PC-9 (cell line): Measurements from ENCODE around the gene SAXO2. TPM values are rescaled to one million over a fixed set of nuclear protein-coding genes. Genes with fewer than 3 reads are reported as not detected.
"Not testable (repeated sequence)": the region's sequence is repeated elsewhere in the genome, so short reads cannot be mapped to it uniquely, and the experiment has no call there.

Experiments
- Bru-seq: library from RNA; stranded (reverse); fragments of 400-500 nt; gene quantifications from one replicate; lab custom pipeline; 2021; lab: Mats Ljungman, UMichigan
- BruChase-seq, 2 experiments: library from RNA; stranded (reverse); fragments of 400-500 nt; gene quantifications; one replicate each; lab custom pipeline; 2021; lab: Mats Ljungman, UMichigan
- BruUV-seq: library from RNA; stranded (reverse); fragments of 400-500 nt; replicated peaks from 2 replicates; lab custom pipeline; 2021; lab: Mats Ljungman, UMichigan
- CTCF ChIA-PET: fragments of 300-600 bp; sonication (Branson Sonifier 250); formaldehyde crosslinking; loops from one replicate; lab custom pipeline; 2022; ENCODE audit warnings: antibody characterized with exemption; lab: Charles Lee
- POLR2A ChIA-PET: fragments of 300-600 bp; sonication (Branson Sonifier 250); formaldehyde crosslinking; loops from one replicate; lab custom pipeline; 2022; ENCODE audit warnings: antibody characterized with exemption; ENCODE audit not compliant: unreplicated experiment; lab: Charles Lee
- DNase-seq, 2 experiments: peaks; one replicate each; pipeline versions ENCODE4 v3.0.0 to v3.0.0-alpha.2; 2015 to 2022; ENCODE audit warnings: mixed read lengths in 1 of 2
- H2AFZ ChIP-seq: fragments of 200-600 bp; sonication (generic); 2 replicates; pipeline ENCODE4 v1.8.1; 2017; ENCODE audit warnings: antibody characterized with exemption
- H3F3A ChIP-seq: fragments of 200-600 bp; sonication (generic); 2 replicates; pipeline ENCODE4 v1.8.1; 2017; ENCODE audit warnings: antibody characterized with exemption, mild to moderate bottlenecking, low read depth; ENCODE audit not compliant: insufficient read depth
- H3K27ac ChIP-seq: fragments of 200-600 bp; sonication (generic); 2 replicates; pipeline ENCODE4 v1.6.1; 2016; ENCODE audit warnings: mixed run types
- H3K27me3 ChIP-seq: fragments of 200-600 bp; sonication (generic); 2 replicates; pipeline ENCODE4 v1.6.1; 2016; ENCODE audit warnings: low read depth, mixed run types; ENCODE audit not compliant: insufficient read depth
- H3K36me3 ChIP-seq: fragments of 200-600 bp; sonication (generic); 2 replicates; pipeline ENCODE4 v1.6.1; 2016; ENCODE audit warnings: low read depth, mixed run types
- H3K4me1 ChIP-seq: fragments of 200-600 bp; sonication (generic); replicated peaks from 2 replicates; pipeline ENCODE4 v1.6.1; 2016; ENCODE audit warnings: mixed run types; ENCODE audit not compliant: insufficient read depth
- H3K4me2 ChIP-seq: fragments of 200-600 bp; sonication (generic); 2 replicates; pipeline ENCODE4 v1.6.1; 2017; ENCODE audit warnings: mixed run types
- H3K4me3 ChIP-seq: fragments of 200-600 bp; sonication (generic); 2 replicates; pipeline ENCODE4 v1.6.1; 2016; ENCODE audit warnings: mixed run types
- H3K79me2 ChIP-seq: fragments of 200-600 bp; sonication (generic); 2 replicates; pipeline ENCODE4 v1.6.1; 2017; ENCODE audit warnings: low read depth, mixed run types
- H3K9me2 ChIP-seq: fragments of 200-600 bp; sonication (generic); 2 replicates; pipeline ENCODE4 v1.8.1; 2017; ENCODE audit warnings: mild to moderate bottlenecking; ENCODE audit not compliant: insufficient read depth
- H3K9me3 ChIP-seq: fragments of 200-600 bp; sonication (generic); 2 replicates; pipeline ENCODE4 v1.8.1; 2016; ENCODE audit warnings: low read depth; ENCODE audit not compliant: insufficient read depth
- H4K20me1 ChIP-seq: fragments of 200-600 bp; sonication (generic); 2 replicates; pipeline ENCODE4 v1.8.1; 2017; ENCODE audit not compliant: insufficient read depth
- CTCF ChIP-seq: fragments of 200-600 bp; sonication (generic); conservative IDR thresholded peaks from 2 replicates; pipeline ENCODE4 v1.6.1; 2017; ENCODE audit warnings: mixed run types, antibody characterized with exemption, mild to moderate bottlenecking, moderate library complexity
- EZH2 ChIP-seq: fragments of 200-600 bp; sonication (generic); IDR thresholded peaks from 2 replicates; pipeline ENCODE4 v1.8.0; 2017; ENCODE audit warnings: antibody characterized with exemption, low read depth
- intact Hi-C: fragments of 100-400 bp; cut with micrococcal nuclease; formaldehyde crosslinking; loops from one replicate; pipeline ENCODE4 v1.10.0; 2022; ENCODE audit not compliant: unreplicated experiment
- long read RNA-seq: library from polyadenylated mRNA; stranded (forward); transcript quantifications from one replicate; pipeline ENCODE4 v2.0.0, GENCODE V29; 2022
- total RNA-seq: library from RNA; stranded (reverse); gene quantifications from 2 replicates; pipeline ENCODE4 v1.2.3, GENCODE V29; 2021

The SAXO2 gene
- total RNA-seq, result 1.7 and 2.7 TPM in 2 replicates
- percentile 46 among the genes with signal in this experiment for Bru-seq, nascent RNA
- BruChase-seq, experiment 1, labeled RNA remaining after a 2-hour chase, result percentile 38 among the genes with signal in this experiment
- percentile 23 among the genes with signal in this experiment for BruChase-seq, experiment 2, labeled RNA remaining after a 6-hour chase
- long read RNA-seq, result 0 reads

- Histone ChIP-seq H3K79me2 (peaks cover 25% of the 10 kb centered on the region), H2AFZ (peak within 1 kb of the TSS; percentile 79), H3K27me3 (no peaks in the 10 kb centered on the region), H3K9me2 (no peaks in the 10 kb centered on the region), H3K27ac (peak within 1 kb of the TSS; percentile 47; the same call in 1 of the 2 replicates), H3K9me3 (no peaks in the 10 kb centered on the region), H3K4me1 (peaks cover 17% of the 10 kb centered on the region), H3K4me2 (peak within 1 kb of the TSS; percentile 87), H3F3A (peaks cover 12% of the 10 kb centered on the region; the same call in 1 of the 2 replicates), H4K20me1 (no peaks in the 10 kb centered on the region), H3K4me3 (peak within 1 kb of the TSS; percentile 58), H3K36me3 (peaks cover 8% of the 10 kb centered on the region; the same call in 1 of the 2 replicates)
- BruUV-seq, result no TSS peak
- DNase-seq, result peak; percentile 72 to 87
- intact Hi-C loops, result no loop called here
- TF ChIP-seq EZH2 (no peak), CTCF (no peak)
- CTCF ChIA-PET, result no interaction called here
- POLR2A ChIA-PET, result no interaction called here
These were observed at the start of gene SAXO2, which contains the start of gene EFL1 for GRCh38 chr15:82262422-82263026. Gene SAXO2, plus strand, starts transcription at chr15:82262818. Its CDS starts 62 bp downstream, at chr15:82262880. Gene EFL1, minus strand, starts transcription at chr15:82262734. Its CDS starts 956 bp downstream, at chr15:82261778.

GRCh38 chr15:82216092-82216491 is 46.5 kb upstream of the SAXO2 start:
- H3K79me2 ChIP-seq, CTCF ChIA-PET, H3K9me2 ChIP-seq, DNase-seq, POLR2A ChIA-PET, H3K27me3 ChIP-seq, BruUV-seq, H3K36me3 ChIP-seq, H3K4me2 ChIP-seq, H4K20me1 ChIP-seq, H2AFZ ChIP-seq, H3K4me1 ChIP-seq, H3K27ac ChIP-seq, intact Hi-C loops, H3K4me3 ChIP-seq, H3K9me3 ChIP-seq, H3F3A ChIP-seq: not testable (repeated sequence)

- CTCF ChIA-PET, H3K9me3 ChIP-seq, H3K27me3 ChIP-seq, POLR2A ChIA-PET, intact Hi-C loops, H3K4me2 ChIP-seq, H3K4me3 ChIP-seq, H3K9me2 ChIP-seq, H3K27ac ChIP-seq, H4K20me1 ChIP-seq, H3K4me1 ChIP-seq, BruUV-seq, H3K36me3 ChIP-seq, H2AFZ ChIP-seq, H3K79me2 ChIP-seq, H3F3A ChIP-seq, DNase-seq: not testable (repeated sequence)
These were observed 41.1 kb upstream of the SAXO2 start for GRCh38 chr15:82221535-82221934.

GRCh38 chr15:82228750-82229149 is 33.9 kb upstream of the SAXO2 start:
- no TSS peak for BruUV-seq
- Histone ChIP-seq H3K9me2 (no peaks in the 10 kb centered on the region), H2AFZ (no peak overlapping the region), H4K20me1 (no peaks in the 10 kb centered on the region), H3K79me2 (no peaks in the 10 kb centered on the region), H3K4me1 (no peaks in the 10 kb centered on the region), H3K9me3 (no peaks in the 10 kb centered on the region), H3K36me3 (no peaks in the 10 kb centered on the region), H3K4me3 (no peak overlapping the region), H3K27me3 (no peaks in the 10 kb centered on the region), H3K27ac (no peak overlapping the region), H3F3A (no peaks in the 10 kb centered on the region), H3K4me2 (no peak overlapping the region)
- ChIA-PET POLR2A (no interaction called here), CTCF (no interaction called here)
- no peak for DNase-seq
- intact Hi-C loops, result no loop called here
- TF ChIP-seq CTCF (no peak), EZH2 (no peak)
